ENCODE measurements around the gene ISLR. TPM values are rescaled to one million over a fixed set of nuclear protein-coding genes. Genes with fewer than 3 reads are reported as not detected.
A peak's percentile ranks its signal among the peaks of the same experiment; 100 is the strongest.

Gene ISLR
- total and polyA plus RNA-seq, 7 donors = 0.69 to 186 (median 71.4) TPM

DNA sequence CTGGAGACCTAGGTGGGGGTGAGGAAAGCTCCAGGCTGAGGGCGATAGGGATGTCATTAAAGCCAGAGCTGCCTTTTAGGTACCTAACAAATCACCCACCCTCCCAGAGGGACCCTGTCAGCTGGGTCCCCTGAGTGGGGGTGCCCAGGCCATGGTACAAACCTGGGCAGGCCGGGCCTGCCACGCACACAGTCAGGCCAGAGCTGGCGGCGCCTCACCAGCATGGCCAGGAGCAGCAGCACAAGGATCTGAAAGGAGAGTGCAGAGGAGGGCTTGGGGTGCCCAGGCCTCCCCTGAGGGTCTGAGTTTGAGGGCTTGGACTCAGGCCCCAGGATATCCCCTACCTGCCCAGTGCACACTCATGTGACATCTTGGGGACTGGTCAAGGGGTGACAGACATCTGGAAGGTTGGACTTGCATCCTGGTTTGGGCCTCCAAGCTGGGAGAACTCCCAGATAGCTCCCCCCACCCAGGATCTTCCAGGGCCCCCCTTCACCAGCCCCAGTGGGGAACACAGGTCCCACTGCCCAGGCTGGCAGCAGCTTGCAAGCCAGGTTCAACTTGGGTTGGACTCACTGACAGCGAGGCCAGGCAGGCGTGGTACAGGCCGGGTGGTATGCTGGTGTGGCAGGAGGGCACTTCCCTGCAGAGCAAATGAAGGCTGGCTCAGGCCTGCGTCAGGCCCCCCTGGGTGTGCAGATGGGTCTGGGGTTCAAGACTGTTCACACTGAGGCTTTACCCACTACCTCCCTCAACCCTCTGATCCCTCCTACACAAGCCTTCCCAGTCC lies 23.9 kb downstream of the ISLR start:
- TF ChIP-seq POLR2A (IDR thresholded peaks at IDR 0.05) = no peak
- no peak for TF ChIP-seq EP300 (IDR thresholded peaks at IDR 0.05)
- TF ChIP-seq CTCF (IDR thresholded peaks at IDR 0.05) = no peak
- no peak for TF ChIP-seq POLR2AphosphoS5 (IDR thresholded peaks at IDR 0.05)
- Histone ChIP-seq H3K4me3 (no peak overlapping the region), H3K27me3 (peaks cover 0 to 6% (median 0%) of the 10 kb centered on the region in 3 donors), H3K27ac (no peak overlapping the region), H3K4me1 (peaks cover 0 to 11% (median 6%) of the 10 kb centered on the region in 4 donors), H3K9me3 (no peaks in the 10 kb centered on the region), H3K36me3 (no peaks in the 10 kb centered on the region)
- DNase-seq = no peak
- 84 to 90% methylated on average over 9 of the region's 9 CpGs for WGBS, 2 donors
- intact Hi-C loops (cut with DNase I) = no loop called here

DNA sequence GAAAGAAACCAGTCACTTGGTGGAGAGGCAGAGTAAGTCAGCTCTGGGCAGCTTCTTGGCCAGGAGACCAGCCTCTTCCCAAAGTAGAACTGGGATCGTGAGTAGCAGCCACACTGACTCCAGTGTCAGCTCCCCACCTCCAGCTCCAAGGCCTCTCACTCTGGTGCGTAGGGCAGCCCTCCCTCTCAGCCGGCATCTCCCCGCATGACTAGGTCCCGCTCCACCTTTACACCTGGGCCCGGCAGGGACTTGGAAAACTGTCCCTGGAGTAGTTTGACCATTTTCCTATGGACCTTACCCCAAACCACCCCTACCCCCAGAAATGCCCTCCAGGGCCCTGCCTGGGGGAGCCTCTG lies 25.8 kb downstream of the ISLR start:
- H3K27ac ChIP-seq = no peak overlapping the region
- TF ChIP-seq CTCF (IDR thresholded peaks at IDR 0.05) = no peak
- TF ChIP-seq EP300 (IDR thresholded peaks at IDR 0.05) = no peak
- no peak for TF ChIP-seq POLR2A (IDR thresholded peaks at IDR 0.05)
- no peak for TF ChIP-seq POLR2AphosphoS5 (IDR thresholded peaks at IDR 0.05)
- no peaks in the 10 kb centered on the region for H3K9me3 ChIP-seq
- H3K4me1 ChIP-seq = peaks cover 0 to 11% (median 6%) of the 10 kb centered on the region in 4 donors
- intact Hi-C loops (cut with DNase I) = no loop called here
- WGBS, 2 donors = 93 to 98% methylated on average over 6 of the region's 6 CpGs
- no peak overlapping the region for H3K4me3 ChIP-seq
- peaks cover 0 to 6% (median 0%) of the 10 kb centered on the region in 3 donors for H3K27me3 ChIP-seq
- DNase-seq = no peak
- H3K36me3 ChIP-seq = no peaks in the 10 kb centered on the region

DNA sequence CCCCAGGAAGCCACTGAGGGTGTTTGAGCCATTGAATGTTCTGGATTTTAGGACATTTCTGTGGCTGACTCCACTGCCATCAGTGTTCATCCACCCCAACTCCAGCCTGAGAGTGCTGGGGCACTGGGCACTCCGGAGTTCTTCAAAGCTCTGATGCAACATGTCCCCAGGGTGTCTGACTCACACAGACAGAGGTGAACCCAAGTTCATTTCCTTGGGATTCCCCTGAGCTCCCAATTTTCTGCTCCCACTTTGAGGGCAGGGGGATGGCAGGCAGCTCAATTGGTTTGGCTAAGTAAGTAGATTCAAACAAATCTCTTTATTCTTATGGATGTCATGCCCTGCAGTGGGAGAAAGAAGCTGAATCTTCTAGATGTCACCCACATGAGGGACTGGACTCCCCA lies 26.9 kb downstream of the ISLR start:
- intact Hi-C loops (cut with DNase I) = no loop called here
- H3K9me3 ChIP-seq = no peaks in the 10 kb centered on the region
- H3K27me3 ChIP-seq = peaks cover 0 to 6% (median 0%) of the 10 kb centered on the region in 3 donors
- no peaks in the 10 kb centered on the region for H3K36me3 ChIP-seq
- WGBS, 2 donors = 29 to 53% methylated on average over 1 of the region's 1 CpG
- peaks cover 0 to 11% (median 6%) of the 10 kb centered on the region in 4 donors for H3K4me1 ChIP-seq
- TF ChIP-seq EP300 (IDR thresholded peaks at IDR 0.05) = no peak
- peak in 1 of 4 donors; percentile 24 for TF ChIP-seq POLR2AphosphoS5 (IDR thresholded peaks at IDR 0.05)
- DNase-seq = peak; percentile 77
- no peak overlapping the region for H3K27ac ChIP-seq
- H3K4me3 ChIP-seq = no peak overlapping the region

DNA sequence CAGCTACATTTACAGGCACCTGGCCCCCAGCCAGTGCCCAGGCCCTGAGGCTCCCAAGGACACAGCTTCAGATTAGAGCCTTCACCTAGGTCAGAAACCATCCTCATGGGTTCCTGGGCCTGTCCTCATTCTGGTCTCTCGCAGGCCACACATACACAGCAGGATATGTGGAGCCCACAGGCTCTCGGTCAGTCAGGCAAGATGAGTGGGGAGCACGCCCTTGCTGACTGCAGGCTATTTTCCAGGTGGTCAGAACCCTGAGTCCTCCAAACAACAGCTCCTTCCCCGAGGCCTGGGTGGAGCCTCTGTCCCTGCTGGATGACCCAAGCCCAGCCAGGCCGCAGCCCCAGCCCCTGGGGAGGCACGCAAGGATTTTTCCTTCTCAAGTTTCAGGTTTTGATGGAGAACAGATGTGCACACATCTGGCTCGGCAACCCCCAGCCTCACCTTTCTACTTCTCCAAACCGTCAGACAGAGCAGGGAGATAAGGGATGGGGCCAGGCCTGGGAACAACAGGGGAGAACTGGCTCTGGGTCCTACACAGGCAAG lies 27.4 kb downstream of the ISLR start:
- Histone ChIP-seq H3K36me3 (no peaks in the 10 kb centered on the region), H3K9me3 (no peaks in the 10 kb centered on the region), H3K27me3 (peaks cover 0 to 6% (median 0%) of the 10 kb centered on the region in 3 donors), H3K4me1 (peaks cover 0 to 11% (median 5%) of the 10 kb centered on the region in 4 donors), H3K4me3 (no peak overlapping the region), H3K27ac (no peak overlapping the region)
- DNase-seq = peak; percentile 76
- intact Hi-C loops (cut with DNase I) = no loop called here
- TF ChIP-seq POLR2A (IDR thresholded peaks at IDR 0.05) = no peak
- TF ChIP-seq POLR2AphosphoS5 (IDR thresholded peaks at IDR 0.05) = peak in 1 of 4 donors; percentile 6
- 82 to 83% methylated on average over 8 of the region's 8 CpGs for WGBS, 2 donors

- 70 to 83% methylated on average over 7 of the region's 7 CpGs for WGBS, 2 donors
- no peaks in the 10 kb centered on the region for H3K9me3 ChIP-seq
- intact Hi-C loops (cut with DNase I) = no loop called here
- no peak overlapping the region for H3K4me3 ChIP-seq
- peaks cover 0 to 11% (median 2%) of the 10 kb centered on the region in 4 donors for H3K4me1 ChIP-seq
- H3K27ac ChIP-seq = no peak overlapping the region
- peaks cover 0 to 6% (median 0%) of the 10 kb centered on the region in 3 donors for H3K27me3 ChIP-seq
- no peak for DNase-seq
- no peaks in the 10 kb centered on the region for H3K36me3 ChIP-seq
- TF ChIP-seq EP300 (IDR thresholded peaks at IDR 0.05) = no peak
- no peak for TF ChIP-seq CTCF (IDR thresholded peaks at IDR 0.05)
- TF ChIP-seq POLR2AphosphoS5 (IDR thresholded peaks at IDR 0.05) = no peak
- TF ChIP-seq POLR2A (IDR thresholded peaks at IDR 0.05) = no peak
Measured at GRCh38 chr15:74201710-74202420, 28.4 kb downstream of the ISLR start.

All from sigmoid colon (tissue), 7 donors.